Osteoblast (primary cell): ENCODE results near the gene STAMBPL1. TPM values are rescaled to one million over a fixed set of nuclear protein-coding genes. Genes with fewer than 3 reads are reported as not detected.
A peak's percentile ranks its signal among the peaks of the same experiment; 100 is the strongest.

ENCODE experiments used
- DNase-seq: peaks from one replicate; pipeline ENCODE4 v3.0.0; 2011; ENCODE audit warnings: low spot score, mixed read lengths; ENCODE audit not compliant: insufficient read length; ENCODE audit errors: missing footprints
- H2AFZ ChIP-seq: 2 replicates; pipeline ENCODE4 v1.6.0; 2011; ENCODE audit warnings: mild to moderate bottlenecking, low read length
- H3K27ac ChIP-seq: 2 replicates; pipeline ENCODE4 v1.5.1; 2011; ENCODE audit warnings: mild to moderate bottlenecking, low read depth, low read length, moderate library complexity
- H3K27me3 ChIP-seq: 2 replicates; pipeline ENCODE4 v1.6.0; 2012; ENCODE audit warnings: mild to moderate bottlenecking, control low read depth, inconsistent platforms, low read length, moderate library complexity; ENCODE audit not compliant: insufficient read depth
- H3K36me3 ChIP-seq: 2 replicates; pipeline ENCODE4 v1.5.1; 2011; ENCODE audit warnings: mild to moderate bottlenecking, low read length, control low read depth, moderate library complexity; ENCODE audit not compliant: insufficient read depth
- H3K4me1 ChIP-seq: 2 replicates; pipeline ENCODE4 v1.5.1; 2011; ENCODE audit warnings: mild to moderate bottlenecking, low read length, control low read depth, moderate library complexity; ENCODE audit not compliant: insufficient read depth
- H3K4me2 ChIP-seq: 2 replicates; pipeline ENCODE4 v1.6.0; 2011; ENCODE audit warnings: mild to moderate bottlenecking, low read length; ENCODE audit not compliant: insufficient read depth
- H3K4me3 ChIP-seq: fragments of 200-600 bp; sonication (generic); 3 replicates; pipeline ENCODE4 v1.5.1; 2012; ENCODE audit warnings: mild to moderate bottlenecking, low read length, inconsistent platforms; ENCODE audit not compliant: insufficient read depth
- H3K79me2 ChIP-seq: 2 replicates; pipeline ENCODE4 v1.6.0; 2012; ENCODE audit warnings: mild to moderate bottlenecking, low read length, control low read depth, inconsistent platforms; ENCODE audit not compliant: insufficient read depth
- H3K9me3 ChIP-seq: 2 replicates; pipeline ENCODE4 v1.5.1; 2011; ENCODE audit warnings: low read depth, low read length, control low read depth
- H4K20me1 ChIP-seq: 2 replicates; pipeline ENCODE4 v1.6.0; 2012; ENCODE audit warnings: mild to moderate bottlenecking, low read length, control low read depth; ENCODE audit not compliant: insufficient read depth
- total RNA-seq: library from RNA; depleted of rRNA; stranded (reverse); fragments of >200 nt; gene quantifications from 2 replicates; pipeline ENCODE4 v1.2.3, GENCODE V29; 2012
- TF ChIP-seq, protein P1 (sequence below): IDR thresholded peaks from 2 replicates; pipeline ENCODE4 v1.5.1; 2011; ENCODE audit warnings: mild to moderate bottlenecking, low read depth, low read length, moderate library complexity; ENCODE audit errors: extremely low read depth

STAMBPL1 gene
- total RNA-seq, 1 donor, result 11.6 TPM

DNA sequence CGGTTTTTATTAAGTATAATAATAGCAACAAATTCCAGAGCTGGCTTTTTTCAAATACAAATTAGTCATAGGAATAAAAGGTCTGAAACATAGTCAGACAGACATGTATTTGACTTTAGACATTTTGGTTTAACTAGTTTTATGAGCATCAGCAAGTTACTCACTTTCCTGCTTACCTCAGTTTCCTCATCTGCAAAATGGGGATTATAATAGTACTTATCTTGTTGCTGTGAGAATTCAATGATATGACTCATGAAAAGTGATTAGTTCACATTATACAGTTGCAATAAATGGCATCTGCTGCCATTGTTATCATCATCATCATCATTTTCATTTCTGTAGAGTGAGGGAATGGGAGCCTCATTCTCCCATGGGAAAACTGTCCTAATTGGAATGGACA is 39.0 kb downstream of the STAMBPL1 start:
- no peak overlapping the region for H2AFZ ChIP-seq
- H3K4me3 ChIP-seq, result no peak overlapping the region
- no peak overlapping the region for H3K27ac ChIP-seq
- H4K20me1 ChIP-seq, result no peaks in the 10 kb centered on the region
- peaks cover 22% of the 10 kb centered on the region for H3K4me1 ChIP-seq
- H3K9me3 ChIP-seq, result no peaks in the 10 kb centered on the region
- no peaks in the 10 kb centered on the region for H3K79me2 ChIP-seq
- DNase-seq, result no peak
- TF ChIP-seq, protein P1, sequence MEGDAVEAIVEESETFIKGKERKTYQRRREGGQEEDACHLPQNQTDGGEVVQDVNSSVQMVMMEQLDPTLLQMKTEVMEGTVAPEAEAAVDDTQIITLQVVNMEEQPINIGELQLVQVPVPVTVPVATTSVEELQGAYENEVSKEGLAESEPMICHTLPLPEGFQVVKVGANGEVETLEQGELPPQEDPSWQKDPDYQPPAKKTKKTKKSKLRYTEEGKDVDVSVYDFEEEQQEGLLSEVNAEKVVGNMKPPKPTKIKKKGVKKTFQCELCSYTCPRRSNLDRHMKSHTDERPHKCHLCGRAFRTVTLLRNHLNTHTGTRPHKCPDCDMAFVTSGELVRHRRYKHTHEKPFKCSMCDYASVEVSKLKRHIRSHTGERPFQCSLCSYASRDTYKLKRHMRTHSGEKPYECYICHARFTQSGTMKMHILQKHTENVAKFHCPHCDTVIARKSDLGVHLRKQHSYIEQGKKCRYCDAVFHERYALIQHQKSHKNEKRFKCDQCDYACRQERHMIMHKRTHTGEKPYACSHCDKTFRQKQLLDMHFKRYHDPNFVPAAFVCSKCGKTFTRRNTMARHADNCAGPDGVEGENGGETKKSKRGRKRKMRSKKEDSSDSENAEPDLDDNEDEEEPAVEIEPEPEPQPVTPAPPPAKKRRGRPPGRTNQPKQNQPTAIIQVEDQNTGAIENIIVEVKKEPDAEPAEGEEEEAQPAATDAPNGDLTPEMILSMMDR, result no peak
- H3K36me3 ChIP-seq, result peaks cover 8% of the 10 kb centered on the region
- H3K27me3 ChIP-seq, result no peaks in the 10 kb centered on the region
- H3K4me2 ChIP-seq, result no peak overlapping the region

DNA sequence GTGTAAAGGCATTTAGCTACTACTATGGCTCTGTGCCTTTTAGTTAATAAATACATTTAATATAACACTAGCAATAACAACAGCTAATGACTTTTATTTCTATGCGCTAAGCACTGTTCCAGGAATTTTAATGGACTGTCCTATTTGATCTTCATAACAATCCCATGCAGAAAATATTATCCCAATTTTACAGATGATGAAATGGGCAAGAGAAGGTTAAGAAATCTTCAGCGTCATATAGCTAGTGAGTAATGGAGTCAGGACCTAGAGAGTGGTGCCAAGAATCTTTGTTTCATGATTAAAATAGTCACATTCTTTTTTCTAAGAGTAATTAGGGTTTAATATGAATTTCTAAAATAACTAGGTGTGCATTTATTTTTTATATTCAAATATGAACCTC is 40.2 kb downstream of the STAMBPL1 start:
- Histone ChIP-seq H2AFZ (no peak overlapping the region), H3K27ac (peak overlapping the region; percentile 55), H3K27me3 (no peaks in the 10 kb centered on the region), H3K9me3 (no peaks in the 10 kb centered on the region), H3K4me2 (no peak overlapping the region), H3K36me3 (peaks cover 5% of the 10 kb centered on the region), H3K4me1 (peaks cover 22% of the 10 kb centered on the region), H4K20me1 (no peaks in the 10 kb centered on the region), H3K4me3 (no peak overlapping the region), H3K79me2 (no peaks in the 10 kb centered on the region)
- no peak for DNase-seq
- TF ChIP-seq, protein P1, result no peak

DNA sequence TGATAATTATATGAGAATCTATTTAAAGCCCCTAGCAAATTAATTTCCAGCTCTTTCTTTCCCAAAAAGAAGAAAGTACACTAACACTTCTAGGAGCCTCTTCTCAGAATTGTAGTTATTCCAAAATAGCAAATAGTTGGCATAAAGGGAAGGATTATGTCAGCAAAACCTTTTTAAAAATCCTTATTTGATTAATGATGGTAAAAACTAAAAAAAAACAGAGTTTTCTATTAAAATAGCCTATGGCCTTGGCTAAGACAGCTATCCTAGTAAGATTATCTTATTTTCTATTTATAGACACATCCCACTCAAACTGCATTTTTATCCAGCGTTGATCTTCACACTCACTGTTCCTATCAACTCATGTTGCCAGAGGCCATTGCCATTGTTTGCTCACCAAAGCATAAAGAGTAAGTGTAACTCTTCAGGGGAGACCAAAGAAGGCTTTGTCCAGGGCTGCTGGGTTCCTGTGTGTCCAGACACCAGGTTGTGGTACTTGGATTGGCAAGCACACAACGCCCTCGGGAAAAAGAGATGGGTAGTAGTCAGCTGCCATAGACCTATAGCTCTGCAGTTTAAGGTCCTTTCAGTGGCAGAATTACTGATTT is 41.0 kb downstream of the STAMBPL1 start:
- Histone ChIP-seq H3K79me2 (no peaks in the 10 kb centered on the region), H3K4me2 (no peak overlapping the region)
- no peak for DNase-seq

DNA sequence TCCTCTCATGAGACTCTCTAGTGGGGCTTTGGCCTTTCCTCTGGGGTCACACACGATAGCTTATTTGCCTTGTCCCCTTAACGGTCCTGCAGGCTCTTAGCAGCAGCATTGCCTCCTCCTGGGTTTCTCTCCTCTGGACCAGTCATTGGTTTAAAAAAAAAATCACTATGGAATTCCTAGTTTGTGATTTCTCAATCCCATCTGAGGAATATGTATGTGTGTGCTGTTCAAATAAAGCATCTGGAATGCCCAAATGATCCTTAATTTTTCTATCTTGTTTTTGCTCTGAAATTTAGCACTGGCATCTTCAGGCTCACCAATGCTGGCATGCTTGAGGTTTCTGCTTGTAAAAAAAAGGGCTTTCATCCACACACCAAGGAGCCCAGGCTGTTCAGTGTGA is 42.0 kb downstream of the STAMBPL1 start:
- H4K20me1 ChIP-seq, result no peaks in the 10 kb centered on the region
- TF ChIP-seq, protein P1, result no peak
- no peak overlapping the region for H3K27ac ChIP-seq
- H3K4me1 ChIP-seq, result peaks cover 35% of the 10 kb centered on the region
- H3K79me2 ChIP-seq, result no peaks in the 10 kb centered on the region
- no peak for DNase-seq
- H3K27me3 ChIP-seq, result no peaks in the 10 kb centered on the region
- H3K9me3 ChIP-seq, result no peaks in the 10 kb centered on the region
- no peak overlapping the region for H3K4me3 ChIP-seq
- no peaks in the 10 kb centered on the region for H3K36me3 ChIP-seq
- no peak overlapping the region for H2AFZ ChIP-seq
- H3K4me2 ChIP-seq, result no peak overlapping the region

More for the DNA sequence above, 41.0 kb downstream of the STAMBPL1 start:
- Histone ChIP-seq H4K20me1 (no peaks in the 10 kb centered on the region), H3K27me3 (no peaks in the 10 kb centered on the region), H3K4me1 (peaks cover 26% of the 10 kb centered on the region), H3K9me3 (no peaks in the 10 kb centered on the region), H2AFZ (no peak overlapping the region), H3K27ac (peak overlapping the region; percentile 55), H3K4me3 (no peak overlapping the region), H3K36me3 (peaks cover 5% of the 10 kb centered on the region)
- TF ChIP-seq, protein P1, result no peak
